AG04449 (cell line): ENCODE data around the gene C1orf56.
A peak's percentile ranks its signal among the peaks of the same experiment; 100 is the strongest.

Source experiments
- CTCF ChIA-PET: fragments of 350-600 bp; formaldehyde crosslinking; extraction: SDS; loops from one replicate; lab custom pipeline; 2021; ENCODE audit warnings: antibody characterized with exemption; lab: Yijun Ruan, JAX
- POLR2A ChIA-PET: fragments of 400-600, 350-600 bp; formaldehyde crosslinking; extraction: SDS; loops from one replicate; lab custom pipeline; 2020; ENCODE audit warnings: antibody characterized with exemption, inconsistent platforms; lab: Yijun Ruan, JAX
- DNase-seq: peaks from one replicate; pipeline ENCODE4 v3.0.0-alpha.2; 2010; ENCODE audit warnings: low read depth, low spot score
- H3K4me3 ChIP-seq: 2 replicates; pipeline ENCODE4 v1.5.1; 2011; ENCODE audit warnings: low read depth, mild to moderate bottlenecking, control low read depth, low read length
- TF ChIP-seq, protein P1 (sequence below): IDR thresholded peaks from one replicate; pipeline ENCODE4 v1.5.1; 2011; ENCODE audit warnings: mild to moderate bottlenecking, moderate library complexity, low read length, control low read depth, inconsistent platforms; ENCODE audit not compliant: insufficient read depth; ENCODE audit errors: missing control alignments

Gene C1orf56

DNA sequence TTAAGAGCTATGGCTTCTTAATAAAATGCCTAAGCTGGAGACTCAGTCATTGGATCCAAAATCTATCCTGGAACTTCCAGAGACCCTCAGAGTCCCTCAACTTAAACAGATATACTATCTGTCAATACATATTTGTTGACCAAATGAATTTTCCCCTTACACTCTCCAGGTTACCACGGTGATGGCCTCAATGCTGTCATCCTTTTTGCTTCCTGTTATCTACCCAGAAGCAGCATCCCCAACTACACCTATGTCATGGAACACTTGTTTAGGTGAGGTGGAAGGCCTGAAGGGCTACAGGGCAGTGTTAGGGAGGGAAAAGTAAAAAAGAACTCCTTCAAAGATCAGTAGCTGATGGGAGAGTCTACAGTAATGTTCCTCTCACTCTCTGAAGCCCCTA, 4.4 kb upstream of the C1orf56 start:
- DNase-seq, result no peak
- TF ChIP-seq, protein P1, sequence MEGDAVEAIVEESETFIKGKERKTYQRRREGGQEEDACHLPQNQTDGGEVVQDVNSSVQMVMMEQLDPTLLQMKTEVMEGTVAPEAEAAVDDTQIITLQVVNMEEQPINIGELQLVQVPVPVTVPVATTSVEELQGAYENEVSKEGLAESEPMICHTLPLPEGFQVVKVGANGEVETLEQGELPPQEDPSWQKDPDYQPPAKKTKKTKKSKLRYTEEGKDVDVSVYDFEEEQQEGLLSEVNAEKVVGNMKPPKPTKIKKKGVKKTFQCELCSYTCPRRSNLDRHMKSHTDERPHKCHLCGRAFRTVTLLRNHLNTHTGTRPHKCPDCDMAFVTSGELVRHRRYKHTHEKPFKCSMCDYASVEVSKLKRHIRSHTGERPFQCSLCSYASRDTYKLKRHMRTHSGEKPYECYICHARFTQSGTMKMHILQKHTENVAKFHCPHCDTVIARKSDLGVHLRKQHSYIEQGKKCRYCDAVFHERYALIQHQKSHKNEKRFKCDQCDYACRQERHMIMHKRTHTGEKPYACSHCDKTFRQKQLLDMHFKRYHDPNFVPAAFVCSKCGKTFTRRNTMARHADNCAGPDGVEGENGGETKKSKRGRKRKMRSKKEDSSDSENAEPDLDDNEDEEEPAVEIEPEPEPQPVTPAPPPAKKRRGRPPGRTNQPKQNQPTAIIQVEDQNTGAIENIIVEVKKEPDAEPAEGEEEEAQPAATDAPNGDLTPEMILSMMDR, result no peak
- ChIA-PET CTCF (interaction anchor here (0.7 to 1.3 kb wide), 2 partner anchors 18 to 36 kb away, joined by 3 read pairs; partner anchors contain the start of gene MINDY1), POLR2A (interaction anchor here (0.6 kb wide), 1 partner anchor 482 kb away, joined by 3 read pairs; no protein-coding TSS in a partner anchor)
- no peak overlapping the region for H3K4me3 ChIP-seq

DNA sequence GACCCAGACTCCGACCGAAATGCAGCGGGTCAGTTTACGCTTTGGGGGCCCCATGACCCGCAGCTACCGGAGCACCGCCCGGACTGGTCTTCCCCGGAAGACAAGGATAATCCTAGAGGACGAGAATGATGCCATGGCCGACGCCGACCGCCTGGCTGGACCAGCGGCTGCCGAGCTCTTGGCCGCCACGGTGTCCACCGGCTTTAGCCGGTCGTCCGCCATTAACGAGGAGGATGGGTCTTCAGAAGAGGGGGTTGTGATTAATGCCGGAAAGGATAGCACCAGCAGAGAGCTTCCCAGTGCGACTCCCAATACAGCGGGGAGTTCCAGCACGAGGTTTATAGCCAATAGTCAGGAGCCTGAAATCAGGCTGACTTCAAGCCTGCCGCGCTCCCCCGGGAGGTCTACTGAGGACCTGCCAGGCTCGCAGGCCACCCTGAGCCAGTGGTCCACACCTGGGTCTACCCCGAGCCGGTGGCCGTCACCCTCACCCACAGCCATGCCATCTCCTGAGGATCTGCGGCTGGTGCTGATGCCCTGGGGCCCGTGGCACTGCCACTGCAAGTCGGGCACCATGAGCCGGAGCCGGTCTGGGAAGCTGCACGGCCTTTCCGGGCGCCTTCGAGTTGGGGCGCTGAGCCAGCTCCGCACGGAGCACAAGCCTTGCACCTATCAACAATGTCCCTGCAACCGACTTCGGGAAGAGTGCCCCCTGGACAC, 534 bp downstream of the C1orf56 start:
- CTCF ChIA-PET, result interaction anchor here (0.6 to 3.8 kb wide), 18 partner anchors 10 to 487 kb away, joined by 3 to 26 read pairs (median 4); partner anchors contain the start of genes BNIPL, CDC42SE1, GABPB2 and MLLT11
- POLR2A ChIA-PET, result interaction anchor here (0.9 to 5.5 kb wide), 3 partner anchors 12 to 41 kb away, joined by 3 to 56 read pairs (median 4); partner anchors contain the start of genes CDC42SE1, MINDY1 and MLLT11
- DNase-seq, result no peak
- peak overlapping the region; percentile 74 for H3K4me3 ChIP-seq
- TF ChIP-seq, protein P1, result peak; percentile 50

DNA sequence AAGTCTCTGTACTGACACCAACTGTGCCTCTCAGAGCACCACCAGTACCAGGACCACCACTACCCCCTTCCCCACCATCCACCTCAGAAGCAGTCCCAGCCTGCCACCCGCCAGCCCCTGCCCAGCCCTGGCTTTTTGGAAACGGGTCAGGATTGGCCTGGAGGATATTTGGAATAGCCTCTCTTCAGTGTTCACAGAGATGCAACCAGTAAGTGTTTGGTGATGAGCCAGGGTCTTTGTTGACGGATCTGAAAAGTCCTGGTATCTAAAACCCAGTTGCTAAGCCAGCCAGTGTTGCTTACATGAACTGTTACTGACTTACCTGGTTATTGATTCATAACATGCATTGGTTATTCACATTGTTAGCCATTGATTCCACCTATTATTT, 1.1 kb downstream of the C1orf56 start:
- POLR2A ChIA-PET, result interaction anchor here (0.9 to 5.5 kb wide), 3 partner anchors 11 to 42 kb away, joined by 3 to 56 read pairs (median 4); partner anchors contain the start of genes CDC42SE1, MINDY1 and MLLT11

DNA sequence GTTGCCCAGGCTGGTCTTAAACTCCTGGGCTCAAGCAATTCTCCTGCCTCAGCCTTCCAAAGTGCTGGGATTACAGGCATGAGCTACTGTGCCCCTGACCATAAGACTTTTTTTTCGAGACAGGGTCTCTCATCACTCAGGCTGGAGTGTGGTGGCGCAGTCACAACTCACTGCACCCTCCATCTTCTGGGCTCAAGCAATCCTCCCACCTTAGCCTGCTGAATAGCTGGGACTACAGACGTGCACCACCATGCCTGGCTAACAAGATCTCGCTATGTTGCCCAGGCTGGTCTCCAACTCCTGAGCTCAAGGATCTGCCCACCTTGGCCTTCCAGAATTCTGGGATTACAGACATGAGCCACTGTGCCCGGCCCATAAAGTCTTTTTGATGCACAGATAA, 1.9 kb downstream of the C1orf56 start:
- H3K4me3 ChIP-seq, result no peak overlapping the region
- ChIA-PET POLR2A (interaction anchor here (1.8 to 5.5 kb wide), 2 partner anchors 10 to 43 kb away, joined by 4 to 56 read pairs; partner anchors contain the start of genes CDC42SE1, MINDY1 and MLLT11), CTCF (interaction anchor here (0.9 to 3.8 kb wide), 5 partner anchors 9 to 43 kb away, joined by 3 to 24 read pairs (median 3); partner anchors contain the start of genes CDC42SE1, MINDY1 and MLLT11)
- DNase-seq, result no peak
- TF ChIP-seq, protein P1, result no peak

More for the DNA sequence above, 1.1 kb downstream of the C1orf56 start:
- DNase-seq, result no peak
- H3K4me3 ChIP-seq, result peak overlapping the region; percentile 74
- TF ChIP-seq, protein P1, result no peak
- CTCF ChIA-PET, result interaction anchor here (0.6 to 3.8 kb wide), 11 partner anchors 11 to 108 kb away, joined by 3 to 26 read pairs (median 3); partner anchors contain the start of genes CDC42SE1, GABPB2, MLLT11 and TNFAIP8L2

DNA sequence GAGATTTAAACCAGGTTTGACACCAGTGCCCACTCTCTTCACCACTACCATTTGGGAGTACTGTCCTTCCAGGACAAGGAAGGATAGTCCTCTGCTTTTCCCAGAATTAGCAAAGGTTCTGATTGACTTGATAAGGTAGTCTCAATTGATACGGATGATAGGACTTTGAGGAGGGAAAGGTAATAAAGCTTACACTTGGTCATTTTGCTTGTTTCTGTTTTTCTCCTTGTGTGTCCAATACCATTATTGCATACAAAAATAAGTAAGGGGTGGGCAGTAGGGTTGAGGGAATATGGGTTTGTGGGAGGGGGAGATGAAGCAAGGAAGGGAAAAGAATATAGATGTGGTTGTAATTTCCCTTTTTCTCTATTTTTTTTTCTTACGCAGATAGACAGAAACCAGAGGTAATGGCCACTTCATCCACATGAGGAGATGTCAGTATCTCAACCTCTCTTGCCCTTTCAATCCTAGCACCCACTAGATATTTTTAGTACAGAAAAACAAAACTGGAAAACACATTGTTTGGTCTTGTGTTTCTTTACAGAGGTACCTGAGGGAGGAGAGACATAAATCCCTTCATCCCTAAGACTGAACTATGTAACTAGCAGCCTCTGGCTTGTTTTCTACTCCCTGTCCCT, 2.6 kb downstream of the C1orf56 start:
- DNase-seq, result no peak
- CTCF ChIA-PET, result interaction anchor here (0.9 to 3.8 kb wide), 6 partner anchors 9 to 43 kb away, joined by 3 to 24 read pairs (median 4); partner anchors contain the start of genes CDC42SE1, MINDY1 and MLLT11
- no peak overlapping the region for H3K4me3 ChIP-seq
- POLR2A ChIA-PET, result interaction anchor here (5.5 kb wide), 1 partner anchor 10 kb away, joined by 56 read pairs; the partner anchor contains the start of genes CDC42SE1 and MLLT11
- TF ChIP-seq, protein P1, result no peak
